ENCODE results near the gene VSTM2L.

- TF ChIP-seq TOX (CRISPR knock-in tag; IDR thresholded peaks at IDR 0.05; ENCODE audit: borderline replicate concordance) (no peak), PATZ1 (CRISPR knock-in tag; IDR thresholded peaks at IDR 0.05; ENCODE audit: borderline replicate concordance) (no peak), POU6F1 (CRISPR knock-in tag; IDR thresholded peaks at IDR 0.05; ENCODE audit: borderline replicate concordance, low read depth) (no peak), ZFP30 (CRISPR knock-in tag; IDR thresholded peaks at IDR 0.05) (no peak), CSRNP3 (CRISPR knock-in tag; IDR thresholded peaks at IDR 0.05) (no peak), ZNF565 (CRISPR knock-in tag; conservative IDR thresholded peaks at IDR 0.05; ENCODE audit: low read depth) (no peak)
Observed at GRCh38 chr20:37914672-37915433, 11.9 kb downstream of the VSTM2L start.
